ENCODE data around the gene HINFP.

Gene HINFP

DNA sequence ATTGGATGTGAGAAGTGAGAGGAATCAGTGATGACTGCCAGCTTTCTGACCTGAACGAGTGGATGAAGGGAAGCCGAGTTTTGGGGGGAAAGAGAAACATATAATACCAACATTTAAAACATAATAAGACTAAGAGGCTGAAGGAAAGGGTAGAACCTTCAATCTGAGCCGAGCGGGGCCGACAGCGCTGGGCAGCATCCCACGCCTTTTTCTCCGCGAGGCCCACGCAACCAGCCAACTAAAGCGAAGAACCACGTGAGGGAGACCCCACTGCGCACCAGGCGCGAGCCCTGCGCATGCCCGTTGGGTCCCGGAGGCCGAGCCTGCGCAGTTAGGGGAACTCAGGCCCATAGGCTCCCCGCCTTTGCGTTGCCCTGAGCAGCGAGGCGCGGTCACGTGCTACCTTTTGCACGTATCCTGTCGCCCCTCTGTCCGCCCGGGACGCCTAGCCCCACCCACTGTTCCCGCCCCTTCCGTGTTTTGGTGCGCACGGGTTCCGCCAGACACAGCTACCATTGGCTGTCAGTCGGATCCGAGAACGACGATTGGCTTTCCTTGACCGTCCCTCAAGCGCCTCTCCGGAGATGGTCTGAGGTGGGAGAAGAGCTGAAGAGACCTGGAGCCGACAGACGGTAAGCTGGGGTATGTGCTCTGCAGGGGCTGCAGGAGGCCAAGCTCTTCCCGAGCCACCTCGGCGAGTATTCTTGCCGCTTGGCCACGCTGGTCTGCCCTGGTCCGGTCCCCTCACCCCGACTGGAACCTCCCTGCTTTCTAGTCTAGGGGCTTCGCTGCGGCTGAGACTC lies at the start of gene HINFP:
TSS of gene HINFP (plus strand) at position 573 of the 803 bp plus-strand sequence. CDS start 5,365 bp downstream, outside the sequence.
- TF ChIP-seq, protein P1, sequence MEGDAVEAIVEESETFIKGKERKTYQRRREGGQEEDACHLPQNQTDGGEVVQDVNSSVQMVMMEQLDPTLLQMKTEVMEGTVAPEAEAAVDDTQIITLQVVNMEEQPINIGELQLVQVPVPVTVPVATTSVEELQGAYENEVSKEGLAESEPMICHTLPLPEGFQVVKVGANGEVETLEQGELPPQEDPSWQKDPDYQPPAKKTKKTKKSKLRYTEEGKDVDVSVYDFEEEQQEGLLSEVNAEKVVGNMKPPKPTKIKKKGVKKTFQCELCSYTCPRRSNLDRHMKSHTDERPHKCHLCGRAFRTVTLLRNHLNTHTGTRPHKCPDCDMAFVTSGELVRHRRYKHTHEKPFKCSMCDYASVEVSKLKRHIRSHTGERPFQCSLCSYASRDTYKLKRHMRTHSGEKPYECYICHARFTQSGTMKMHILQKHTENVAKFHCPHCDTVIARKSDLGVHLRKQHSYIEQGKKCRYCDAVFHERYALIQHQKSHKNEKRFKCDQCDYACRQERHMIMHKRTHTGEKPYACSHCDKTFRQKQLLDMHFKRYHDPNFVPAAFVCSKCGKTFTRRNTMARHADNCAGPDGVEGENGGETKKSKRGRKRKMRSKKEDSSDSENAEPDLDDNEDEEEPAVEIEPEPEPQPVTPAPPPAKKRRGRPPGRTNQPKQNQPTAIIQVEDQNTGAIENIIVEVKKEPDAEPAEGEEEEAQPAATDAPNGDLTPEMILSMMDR (IDR thresholded peaks at IDR 0.05; ENCODE audit: control extremely low read depth, extremely low read depth, low read depth, missing control alignments) = no peak
- POLR2A ChIA-PET = interaction anchor here (0.6 to 1.8 kb wide), 6 partner anchors 10 to 36 kb away, joined by 3 to 12 read pairs (median 5); a partner anchor contains a TSS
- CTCF ChIA-PET = interaction anchor here (0.7 to 4.9 kb wide), 12 partner anchors 9 to 202 kb away, joined by 3 to 29 read pairs (median 4); partner anchors contain the start of genes CBL and CENATAC
- peak; percentile 99 for DNase-seq (ENCODE audit: extremely low spot score)

DNA sequence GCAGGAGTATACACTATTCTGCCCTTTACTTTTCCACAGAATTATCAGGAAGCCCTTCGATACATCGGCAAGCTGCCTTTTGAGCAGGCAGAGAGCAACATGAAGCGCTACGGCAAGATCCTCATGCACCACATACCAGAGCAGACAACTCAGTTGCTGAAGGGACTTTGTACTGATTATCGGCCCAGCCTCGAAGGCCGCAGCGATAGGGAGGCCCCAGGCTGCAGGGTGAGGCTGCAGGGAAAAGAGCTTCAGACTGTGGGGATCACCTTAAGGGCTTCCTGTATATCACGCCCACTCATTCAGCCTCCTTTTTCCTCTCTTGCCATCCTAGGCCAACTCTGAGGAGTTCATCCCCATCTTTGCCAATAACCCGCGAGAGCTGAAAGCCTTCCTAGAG lies 43.5 kb upstream of the HINFP start:
- TF ChIP-seq, protein P1 (IDR thresholded peaks at IDR 0.05; ENCODE audit: control extremely low read depth, extremely low read depth, low read depth, missing control alignments) = no peak
- ChIA-PET CTCF (interaction anchor here (0.8 to 1.5 kb wide), 4 partner anchors 10 to 29 kb away, joined by 3 to 4 read pairs (median 4); partner anchors contain the start of gene VPS11), POLR2A (interaction anchor here (2.4 kb wide), 1 partner anchor 10 kb away, joined by 9 read pairs; the partner anchor contains the start of gene VPS11)
- DNase-seq (ENCODE audit: extremely low spot score) = no peak

- TF ChIP-seq, protein P1 (IDR thresholded peaks at IDR 0.05; ENCODE audit: control extremely low read depth, extremely low read depth, low read depth, missing control alignments) = no peak
- DNase-seq (ENCODE audit: extremely low spot score) = no peak
- POLR2A ChIA-PET = interaction anchor here (1.0 to 2.4 kb wide), 2 partner anchors 11 to 15 kb away, joined by 3 to 9 read pairs; partner anchors contain the start of gene VPS11
- CTCF ChIA-PET = interaction anchor here (0.8 to 1.5 kb wide), 5 partner anchors 11 to 30 kb away, joined by 3 to 4 read pairs (median 3); partner anchors contain the start of gene VPS11
These were observed 42.5 kb upstream of the HINFP start for GRCh38 chr11:119078675-119079420.

DNA sequence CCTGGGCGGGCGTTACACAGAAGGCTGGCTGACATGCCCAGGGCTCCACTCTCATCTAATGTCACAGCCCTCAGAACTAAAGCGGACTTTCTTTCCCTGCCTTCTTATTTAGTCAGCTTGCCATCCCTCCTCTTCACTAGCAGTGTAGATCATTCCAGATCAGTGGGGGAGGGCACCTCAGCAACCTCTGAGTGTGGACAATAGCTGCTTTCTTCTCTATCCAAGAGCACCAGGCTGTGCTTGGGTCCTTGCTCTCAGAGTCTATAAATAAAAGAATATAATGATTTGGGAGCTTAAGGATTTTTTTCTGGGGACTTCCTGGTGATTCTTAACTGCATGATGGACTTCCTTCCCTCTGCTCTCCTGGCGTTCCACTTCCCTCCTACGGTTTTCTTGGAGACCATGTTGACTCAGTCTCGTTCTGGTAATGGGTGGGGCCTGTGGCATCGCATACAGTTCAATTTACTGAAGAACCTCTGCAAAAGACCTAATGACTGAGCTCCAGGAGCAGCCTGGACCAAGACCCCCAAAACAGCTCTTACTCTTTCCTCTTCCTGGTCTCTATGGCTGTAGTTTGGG lies 39.6 kb upstream of the HINFP start:
- no peak for DNase-seq (ENCODE audit: extremely low spot score)
- TF ChIP-seq, protein P1 (IDR thresholded peaks at IDR 0.05; ENCODE audit: control extremely low read depth, extremely low read depth, low read depth, missing control alignments) = no peak
- POLR2A ChIA-PET = interaction anchor here (1.0 to 5.5 kb wide), 2 partner anchors 13 to 14 kb away, joined by 4 to 76 read pairs; partner anchors contain the start of gene VPS11
- CTCF ChIA-PET = interaction anchor here (0.9 to 2.0 kb wide), 4 partner anchors 10 to 25 kb away, joined by 3 to 5 read pairs (median 4); partner anchors contain the start of gene VPS11

- POLR2A ChIA-PET = interaction anchor here (0.6 to 5.5 kb wide), 14 partner anchors 8 to 1524 kb away, joined by 3 to 76 read pairs (median 8); partner anchors contain the start of genes HINFP, HYOU1 and VPS11
- peak; percentile 92 for DNase-seq (ENCODE audit: extremely low spot score)
- TF ChIP-seq, protein P1 (IDR thresholded peaks at IDR 0.05; ENCODE audit: control extremely low read depth, extremely low read depth, low read depth, missing control alignments) = no peak
- CTCF ChIA-PET = interaction anchor here (0.8 to 1.3 kb wide), 5 partner anchors 10 to 121 kb away, joined by 3 to 7 read pairs (median 4); partner anchors contain the start of genes CBL and DPAGT1
These were observed 36.5 kb upstream of the HINFP start, which contains the start of gene HMBS for GRCh38 chr11:119084663-119085436. Gene HMBS, plus strand, starts transcription at chr11:119084881. Its CDS starts 153 bp downstream, at chr11:119085034.
